ENCODE measurements around the gene SLC4A1AP.

DNA sequence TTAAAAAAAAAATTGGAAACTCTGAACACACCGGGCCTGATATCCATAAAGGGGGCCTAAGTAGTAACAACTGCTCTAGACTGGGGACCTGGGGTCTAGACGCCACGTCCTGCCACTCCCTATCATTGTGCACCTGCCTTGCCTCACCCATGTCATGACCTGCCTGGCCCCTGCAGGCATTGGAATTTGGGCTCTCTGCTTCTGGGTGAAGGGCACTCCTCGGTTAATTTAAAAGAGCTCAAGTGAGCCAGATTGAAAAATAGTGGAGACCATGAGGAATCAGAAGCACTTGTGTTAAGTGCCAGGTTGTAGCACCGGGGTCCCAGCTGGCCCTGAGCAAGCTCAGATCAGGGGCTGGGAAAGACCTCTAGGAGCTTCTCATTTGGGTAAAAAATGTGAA lies 48.1 kb downstream of the SLC4A1AP start:
- TF ChIP-seq ZNF384 (IDR thresholded peaks at IDR 0.05) (no peak), ELF4 (IDR thresholded peaks at IDR 0.05) (no peak), SUZ12 (IDR thresholded peaks at IDR 0.05) (no peak), HDGF (IDR thresholded peaks at IDR 0.05; ENCODE audit: borderline replicate concordance) (no peak), FOXA1 (IDR thresholded peaks at IDR 0.05) (no peak), SP1 (IDR thresholded peaks at IDR 0.05) (no peak), FOXM1 (IDR thresholded peaks at IDR 0.05; ENCODE audit: borderline replicate concordance) (no peak), LEF1 (IDR thresholded peaks at IDR 0.05; ENCODE audit: borderline replicate concordance) (no peak), BHLHE40 (IDR thresholded peaks at IDR 0.05; ENCODE audit: borderline replicate concordance) (no peak), ARNT (IDR thresholded peaks at IDR 0.05) (no peak), L3MBTL2 (conservative IDR thresholded peaks at IDR 0.05) (no peak), NFRKB (IDR thresholded peaks at IDR 0.05) (no peak), FOXK2 (IDR thresholded peaks at IDR 0.05) (no peak)
- TF ChIP-seq, protein P1, sequence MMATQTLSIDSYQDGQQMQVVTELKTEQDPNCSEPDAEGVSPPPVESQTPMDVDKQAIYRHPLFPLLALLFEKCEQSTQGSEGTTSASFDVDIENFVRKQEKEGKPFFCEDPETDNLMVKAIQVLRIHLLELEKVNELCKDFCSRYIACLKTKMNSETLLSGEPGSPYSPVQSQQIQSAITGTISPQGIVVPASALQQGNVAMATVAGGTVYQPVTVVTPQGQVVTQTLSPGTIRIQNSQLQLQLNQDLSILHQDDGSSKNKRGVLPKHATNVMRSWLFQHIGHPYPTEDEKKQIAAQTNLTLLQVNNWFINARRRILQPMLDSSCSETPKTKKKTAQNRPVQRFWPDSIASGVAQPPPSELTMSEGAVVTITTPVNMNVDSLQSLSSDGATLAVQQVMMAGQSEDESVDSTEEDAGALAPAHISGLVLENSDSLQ (IDR thresholded peaks at IDR 0.05): no peak
